ENCODE data around the gene RSKR. TPM values are rescaled to one million over a fixed set of nuclear protein-coding genes. Genes with fewer than 3 reads are reported as not detected.
"Not testable (repeated sequence)": the region's sequence is repeated elsewhere in the genome, so short reads cannot be mapped to it uniquely, and the experiment has no call there.

Gene RSKR
- total RNA-seq, 1 donor from 2014 or later: 8.3 TPM

- no peak for DNase-seq
Measured at GRCh38 chr17:28622186-28622585, 8.2 kb upstream of the RSKR start.

GRCh38 chr17:28620010-28620409 is 6.0 kb upstream of the RSKR start:
- no peak for DNase-seq

DNA sequence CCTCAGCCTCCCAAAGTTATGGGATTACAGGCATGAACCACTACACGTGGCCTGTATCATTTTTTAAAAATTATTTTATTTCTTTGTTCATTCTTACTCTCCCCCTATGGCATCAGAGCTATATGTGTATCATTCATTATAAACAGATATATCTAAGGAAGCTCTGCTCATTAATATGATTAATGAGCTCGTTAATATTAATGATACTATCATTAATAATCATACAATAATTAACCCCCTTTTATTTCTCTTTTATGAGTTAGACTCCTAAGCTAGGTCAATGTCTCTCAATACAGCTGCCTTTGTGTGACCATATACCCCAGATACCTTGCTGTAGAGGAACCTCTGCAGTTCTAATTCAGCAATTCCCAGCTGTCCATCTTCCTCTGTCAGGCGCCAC is 4.5 kb upstream of the RSKR start:
- no peak for DNase-seq

GRCh38 chr17:28616281-28616680 is 2.3 kb upstream of the RSKR start:
- no peak for DNase-seq

GRCh38 chr17:28615260-28615940 is 1.4 kb upstream of the RSKR start:
- no peak for DNase-seq

DNA sequence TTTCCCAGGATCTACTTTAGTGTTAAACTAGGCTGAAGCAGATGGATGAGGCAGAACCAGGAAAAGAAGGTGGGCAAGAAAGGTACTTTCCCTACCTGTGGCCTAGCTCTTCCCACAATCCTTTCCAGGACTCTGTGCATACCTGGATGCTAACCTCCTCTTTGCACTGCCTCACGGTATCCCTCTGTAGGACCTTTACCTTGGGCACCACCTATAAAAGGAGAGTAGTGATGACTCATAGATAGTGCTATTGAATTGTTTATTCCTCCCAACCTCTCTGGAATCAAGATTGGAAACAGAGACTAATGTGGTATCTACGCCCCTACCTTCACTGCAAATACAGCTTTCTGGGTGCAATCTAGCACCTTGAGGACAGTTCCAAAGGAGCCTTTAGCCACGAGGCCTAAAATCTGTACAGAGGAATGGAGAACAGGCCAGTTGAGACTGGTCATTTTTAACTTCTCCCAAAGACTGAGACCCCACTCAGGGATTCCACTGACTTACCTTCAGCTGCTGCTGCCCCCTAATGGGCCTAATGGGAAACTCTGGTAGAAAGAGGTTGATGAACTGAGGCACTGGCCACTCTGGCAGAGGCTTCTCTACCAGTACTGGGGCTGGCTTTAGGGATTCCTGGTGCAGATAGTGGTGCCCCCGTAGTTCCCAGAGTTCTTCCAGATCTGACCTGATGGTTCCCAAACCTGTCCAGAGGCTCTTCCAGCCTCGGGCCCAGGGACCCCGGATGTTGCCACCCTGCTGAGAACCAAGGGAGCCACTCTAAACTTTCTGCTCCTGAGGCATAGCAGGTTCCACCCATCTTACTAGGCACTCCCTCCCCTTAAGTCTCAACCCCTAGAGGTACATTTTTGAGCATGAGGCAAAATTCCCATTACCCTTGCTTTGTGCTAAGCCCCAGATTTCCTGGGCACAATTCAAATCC is 781 bp downstream of the RSKR start:
- peak; percentile 67 for DNase-seq

GRCh38 chr17:28612531-28612930 is 1.5 kb downstream of the RSKR start:
- peak; percentile 9 for DNase-seq

DNA sequence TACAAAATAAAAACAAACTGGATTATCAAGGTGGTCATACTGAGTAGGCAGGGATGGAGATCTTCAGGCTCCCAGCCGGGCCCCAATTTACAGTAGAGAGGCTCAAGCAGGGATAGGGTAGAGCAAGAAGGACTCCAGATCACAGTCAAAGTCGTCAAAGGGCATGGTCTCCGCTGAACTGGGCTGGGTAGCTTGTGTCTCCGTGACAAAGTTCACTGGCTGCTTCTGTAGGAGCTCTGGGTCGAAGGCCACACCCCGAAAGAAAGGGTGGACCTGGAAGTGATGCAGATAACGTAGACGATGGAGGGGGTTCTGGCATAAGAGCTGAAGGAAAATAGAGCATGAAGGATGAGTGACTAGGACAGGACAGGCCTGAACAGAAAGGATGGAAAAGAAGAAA is 3.6 kb downstream of the RSKR start:
- DNase-seq: no peak

- not testable (repeated sequence) for DNase-seq
Measured at GRCh38 chr17:28604031-28604430, 10.0 kb downstream of the RSKR start.

GRCh38 chr17:28599311-28600184 is 14.4 kb downstream of the RSKR start:
- peak; percentile 89 for DNase-seq

GRCh38 chr17:28598799-28599310 is 15.1 kb downstream of the RSKR start, which contains the start of gene SPAG5:
TSS of gene SPAG5 (minus strand) at chr17:28599025. CDS start at chr17:28598946, 79 bp downstream.
- peak; percentile 95 for DNase-seq

GRCh38 chr17:28598389-28598788 is 15.6 kb downstream of the RSKR start:
- DNase-seq: no peak

DNA sequence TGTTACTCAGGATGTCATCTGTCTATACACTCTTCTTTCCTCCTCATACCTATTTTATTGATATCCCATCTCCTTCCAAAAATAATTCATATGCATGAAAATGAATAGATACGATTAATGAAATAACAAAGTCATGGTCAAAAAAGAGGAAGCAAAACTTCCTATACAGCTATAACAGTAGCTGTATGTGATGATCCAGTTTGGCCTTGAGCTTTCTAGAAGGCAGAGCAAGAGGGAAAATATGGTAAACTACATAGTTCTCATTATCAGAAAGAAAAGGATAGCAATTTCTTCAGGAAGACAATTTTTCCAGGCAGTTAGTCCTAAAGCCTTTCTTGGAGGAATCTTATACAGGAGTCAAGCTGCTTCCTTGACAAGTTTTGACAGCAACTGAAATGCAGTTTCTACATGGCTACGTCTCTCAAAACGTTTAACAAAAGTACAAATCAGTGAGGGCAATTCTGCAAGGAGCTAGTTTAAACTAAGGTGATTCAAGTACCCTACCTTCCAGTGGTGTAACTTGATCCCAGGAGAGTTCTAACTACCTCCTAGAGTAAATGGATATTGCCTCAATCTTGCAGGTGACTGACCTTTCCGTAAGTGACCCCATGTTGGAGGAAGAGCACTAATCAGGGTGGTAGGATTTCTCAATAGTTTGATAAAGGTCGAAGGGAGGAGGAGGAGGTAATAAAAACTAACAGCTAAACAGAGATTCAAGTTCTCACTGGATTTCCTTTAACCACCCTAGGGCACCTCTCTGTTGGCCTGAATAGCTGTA is 16.2 kb downstream of the RSKR start:
- DNase-seq: no peak

GRCh38 chr17:28592260-28592659 is 21.7 kb downstream of the RSKR start:
- no peak for DNase-seq

- DNase-seq: no peak
Measured at GRCh38 chr17:28585851-28586250, 28.1 kb downstream of the RSKR start.

DNA sequence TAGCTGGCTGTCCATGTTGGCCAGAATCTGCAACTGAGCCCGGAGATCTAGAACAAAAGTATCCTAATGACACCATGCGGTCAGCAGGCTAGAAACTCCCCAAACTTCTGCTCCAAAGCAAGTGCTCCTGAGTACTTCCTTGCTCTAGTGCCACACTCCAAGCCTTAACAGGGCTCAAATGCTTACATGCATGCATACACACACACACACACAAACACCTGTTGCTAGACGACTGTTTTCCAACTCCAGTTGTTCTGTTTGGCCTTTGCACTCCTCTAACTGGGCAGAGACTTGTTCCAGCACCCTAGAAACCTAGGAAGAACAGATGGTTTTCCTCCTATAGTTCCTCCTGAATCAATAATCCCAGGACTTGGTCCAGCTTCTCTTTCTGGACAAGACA is 29.6 kb downstream of the RSKR start:
- no peak for DNase-seq

DNA sequence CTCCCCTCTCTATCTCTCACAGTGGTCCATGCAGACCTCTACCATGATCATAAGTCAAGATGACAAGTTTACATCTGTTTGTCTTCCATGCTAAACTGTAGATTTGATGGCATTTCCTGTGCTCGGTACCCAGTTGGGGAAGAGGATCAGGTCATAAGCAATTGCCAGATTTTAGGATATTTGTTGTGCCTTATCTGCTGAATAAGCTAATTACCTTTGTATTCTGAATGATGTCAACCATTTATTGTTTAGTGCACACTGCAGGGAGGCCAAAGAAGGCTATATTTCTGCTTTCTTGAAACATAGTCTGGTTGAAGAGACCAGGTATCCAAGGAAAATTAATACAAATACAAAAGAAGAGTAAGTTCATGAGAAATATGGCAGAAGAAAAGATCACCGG is 31.5 kb downstream of the RSKR start:
- DNase-seq: no peak

- no peak for DNase-seq
Measured at GRCh38 chr17:28580959-28581358, 33.0 kb downstream of the RSKR start.

- no peak for DNase-seq
Measured at GRCh38 chr17:28579526-28579925, 34.5 kb downstream of the RSKR start.

DNA sequence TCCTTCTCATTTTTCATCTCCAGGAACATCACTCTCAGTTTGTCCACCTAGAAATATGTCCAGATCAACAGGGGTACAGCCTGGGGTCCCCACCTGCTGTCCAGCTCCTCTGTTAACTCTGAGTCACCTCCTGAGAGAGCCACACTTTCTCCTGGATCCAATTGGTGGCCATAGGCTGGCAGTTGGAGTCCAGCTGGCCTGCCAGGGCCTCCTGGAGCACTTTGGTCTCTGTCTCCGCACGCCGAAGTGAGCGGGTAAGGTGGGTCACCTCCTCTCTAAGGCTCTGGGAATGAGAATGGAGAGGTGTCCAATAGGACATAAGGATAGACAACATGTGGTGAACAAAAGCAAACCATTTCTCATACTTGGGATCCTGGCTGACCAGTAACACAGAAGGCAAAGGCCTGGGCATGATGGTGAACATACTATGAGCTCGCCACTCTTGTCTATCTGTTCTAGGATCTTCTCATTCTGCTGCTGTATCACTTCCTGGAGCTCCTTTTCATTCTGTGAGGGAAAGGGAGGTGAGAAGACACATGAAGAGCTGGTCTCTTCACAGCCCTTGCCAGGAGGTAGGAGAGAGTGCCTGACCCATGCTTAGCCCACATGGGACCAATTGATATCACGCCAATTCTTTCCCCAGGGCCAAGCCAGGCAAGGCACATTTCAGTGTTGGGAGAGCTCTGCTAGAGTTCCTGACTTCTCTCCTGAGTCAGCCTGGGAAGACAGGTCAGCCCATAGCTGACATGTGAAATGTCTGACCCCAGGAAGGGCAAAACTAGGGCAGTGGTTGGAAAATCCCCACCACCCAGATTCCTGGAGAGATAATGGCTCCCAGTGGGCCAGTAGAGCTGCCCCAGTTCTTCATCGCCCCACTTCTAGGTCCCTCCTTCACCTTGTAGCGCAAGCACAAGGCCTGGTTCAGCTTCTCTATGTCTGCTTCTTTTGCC is 35.5 kb downstream of the RSKR start:
- no peak for DNase-seq

- no peak for DNase-seq
Measured at GRCh38 chr17:28577466-28577824, 36.5 kb downstream of the RSKR start.

Measured in dermis blood vessel endothelial cell (primary cell).